Measurements from ENCODE around the gene FBXW7.

GRCh38 chr4:152293527-152293926 lies 242.4 kb downstream of the FBXW7 start:
- TF ChIP-seq POLR2A (IDR thresholded peaks at IDR 0.05; ENCODE audit: extremely low read depth, insufficient read length), result no peak
- TF ChIP-seq CTCF (IDR thresholded peaks at IDR 0.05; ENCODE audit: low read depth, low read length), result no peak

Measured in NB4 (cell line).